IPS-18c (cell line): ENCODE measurements around the gene OPA3.

Experiments
- H3K4me3 ChIP-seq: 2 replicates; pipeline ENCODE4 v1.7.0; 2013; ENCODE audit warnings: low read depth, mild to moderate bottlenecking, low read length, moderate library complexity; ENCODE audit not compliant: insufficient read depth
- H3K9me3 ChIP-seq: one replicate; pipeline ENCODE4 v1.6.1; 2013; ENCODE audit warnings: mild to moderate bottlenecking, low read length, moderate library complexity; ENCODE audit not compliant: control insufficient read depth, insufficient read depth

The OPA3 gene

GRCh38 chr19:45601115-45601514 is 16.5 kb upstream of the OPA3 start:
- H3K9me3 ChIP-seq: no peaks in the 10 kb centered on the region
- peak overlapping the region; percentile 34; the same call in 1 of the 2 replicates for H3K4me3 ChIP-seq

GRCh38 chr19:45600340-45600885 is 15.8 kb upstream of the OPA3 start:
- H3K4me3 ChIP-seq: no peak overlapping the region
- H3K9me3 ChIP-seq: no peaks in the 10 kb centered on the region

- H3K4me3 ChIP-seq: peak overlapping the region; percentile 6; the same call in 1 of the 2 replicates
Observed at GRCh38 chr19:45599286-45599685, 14.7 kb upstream of the OPA3 start.

GRCh38 chr19:45598267-45599001 is 13.8 kb upstream of the OPA3 start:
- H3K9me3 ChIP-seq: no peaks in the 10 kb centered on the region
- H3K4me3 ChIP-seq: peak overlapping the region; percentile 52

More at GRCh38 chr19:45599286-45599685, 14.7 kb upstream of the OPA3 start:
- no peaks in the 10 kb centered on the region for H3K9me3 ChIP-seq

GRCh38 chr19:45597425-45598111 is 13.0 kb upstream of the OPA3 start:
- Histone ChIP-seq H3K4me3 (peak overlapping the region; percentile 52), H3K9me3 (no peaks in the 10 kb centered on the region)

GRCh38 chr19:45595814-45596213 is 11.2 kb upstream of the OPA3 start:
- Histone ChIP-seq H3K9me3 (no peaks in the 10 kb centered on the region), H3K4me3 (no peak overlapping the region)

GRCh38 chr19:45593520-45593919 is 8.9 kb upstream of the OPA3 start:
- Histone ChIP-seq H3K4me3 (no peak overlapping the region), H3K9me3 (no peaks in the 10 kb centered on the region)

GRCh38 chr19:45592366-45592765 is 7.8 kb upstream of the OPA3 start:
- no peak overlapping the region for H3K4me3 ChIP-seq
- no peaks in the 10 kb centered on the region for H3K9me3 ChIP-seq

- H3K9me3 ChIP-seq: no peaks in the 10 kb centered on the region
- H3K4me3 ChIP-seq: no peak overlapping the region
Observed at GRCh38 chr19:45591638-45592005, 7.0 kb upstream of the OPA3 start.

- no peaks in the 10 kb centered on the region for H3K9me3 ChIP-seq
- no peak overlapping the region for H3K4me3 ChIP-seq
Observed at GRCh38 chr19:45591004-45591637, 6.5 kb upstream of the OPA3 start.

GRCh38 chr19:45590300-45591003 is 5.8 kb upstream of the OPA3 start:
- H3K4me3 ChIP-seq: no peak overlapping the region
- no peaks in the 10 kb centered on the region for H3K9me3 ChIP-seq

GRCh38 chr19:45589768-45590167 is 5.2 kb upstream of the OPA3 start:
- H3K9me3 ChIP-seq: no peaks in the 10 kb centered on the region
- no peak overlapping the region for H3K4me3 ChIP-seq

- Histone ChIP-seq H3K4me3 (no peak overlapping the region), H3K9me3 (no peaks in the 10 kb centered on the region)
Observed at GRCh38 chr19:45587873-45588272, 3.3 kb upstream of the OPA3 start.

- H3K4me3 ChIP-seq: peak overlapping the region; percentile 48; the same call in 1 of the 2 replicates
- H3K9me3 ChIP-seq: no peaks in the 10 kb centered on the region
Observed at GRCh38 chr19:45585158-45585577, 566 bp upstream of the OPA3 start.

GRCh38 chr19:45581576-45581975 is 3.0 kb downstream of the OPA3 start:
- H3K4me3 ChIP-seq: no peak overlapping the region
- no peaks in the 10 kb centered on the region for H3K9me3 ChIP-seq

- no peaks in the 10 kb centered on the region for H3K9me3 ChIP-seq
- no peak overlapping the region for H3K4me3 ChIP-seq
Observed at GRCh38 chr19:45578861-45579260, 5.7 kb downstream of the OPA3 start.
